Duodenal mucosa (tissue), 2 donors: Measurements from ENCODE around the gene BRAT1.

Source experiments
- H3K27ac ChIP-seq: one replicate; pipeline ENCODE4 v1.7.0; 2013; ENCODE audit warnings: low read depth, low read length
- H3K27me3 ChIP-seq, 2 donors: one replicate each; pipeline ENCODE4 v1.7.0; 2013; ENCODE audit warnings: low read length in 2 of 2, control low read depth in 1 of 2; ENCODE audit not compliant: insufficient read depth in 2 of 2, control insufficient read depth in 1 of 2
- H3K36me3 ChIP-seq, 2 donors: one replicate each; pipeline ENCODE4 v1.7.0; 2013; ENCODE audit warnings: low read length in 2 of 2, control low read depth in 1 of 2; ENCODE audit not compliant: insufficient read depth in 2 of 2, control insufficient read depth in 1 of 2
- H3K4me1 ChIP-seq, 2 donors: one replicate each; pipeline ENCODE4 v1.7.0; 2013; ENCODE audit warnings: low read length in 2 of 2, control low read depth in 1 of 2; ENCODE audit not compliant: insufficient read depth in 2 of 2, control insufficient read depth in 1 of 2
- H3K4me3 ChIP-seq, 2 donors: one replicate each; pipeline ENCODE4 v1.7.0; 2013; ENCODE audit warnings: low read length in 2 of 2, low read depth in 1 of 2
- H3K9ac ChIP-seq, 2 donors: one replicate each; pipeline ENCODE4 v1.7.0; 2013; ENCODE audit warnings: low read length in 2 of 2, low read depth in 1 of 2
- H3K9me3 ChIP-seq, 2 donors: one replicate each; pipeline ENCODE4 v1.7.0; 2013; ENCODE audit warnings: low read length in 2 of 2, control low read depth in 1 of 2; ENCODE audit not compliant: control insufficient read depth in 1 of 2

Gene BRAT1

DNA sequence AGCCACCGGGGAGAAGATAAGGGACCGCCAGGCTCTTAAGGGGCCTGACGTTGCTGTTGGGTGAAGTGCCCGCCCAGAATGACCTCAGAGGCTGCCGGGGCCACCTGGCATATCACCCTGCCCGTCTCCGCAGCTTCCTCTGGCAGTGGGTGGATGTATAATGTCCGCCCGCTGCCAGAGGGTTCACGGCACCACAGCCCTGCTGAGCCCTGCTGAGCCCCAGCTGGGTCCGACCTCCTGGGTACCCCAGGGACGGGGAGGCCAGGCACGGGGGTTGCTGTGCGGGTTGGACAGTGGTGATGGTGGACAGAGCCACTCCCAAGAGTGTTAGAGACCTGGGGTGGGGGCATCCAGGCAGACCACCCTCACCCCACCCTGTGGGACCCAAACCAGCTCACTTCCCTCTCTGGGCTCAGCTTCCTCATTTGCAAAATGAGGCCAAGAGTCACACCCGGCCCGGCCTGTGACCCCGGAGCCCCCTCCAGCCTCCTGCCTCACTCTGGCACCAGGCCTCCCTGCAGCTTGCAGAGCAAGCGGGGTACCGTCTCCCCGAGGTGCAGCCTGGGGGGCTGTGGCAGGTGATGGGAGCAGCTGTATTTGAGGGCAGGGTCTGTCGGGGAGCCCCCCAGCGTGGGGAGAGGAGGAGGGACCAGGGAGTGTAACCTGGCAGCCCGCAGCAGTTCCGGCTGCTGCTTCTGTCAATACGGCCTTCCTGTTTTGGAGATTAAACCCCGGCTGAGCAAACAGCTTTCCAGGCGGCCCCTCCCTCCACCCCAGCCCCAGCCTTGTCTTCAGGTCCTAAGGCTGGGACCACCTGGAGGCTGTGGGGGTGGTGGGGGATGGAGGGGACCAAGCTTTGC is 44.2 kb downstream of the BRAT1 start:
- no peaks in the 10 kb centered on the region for H3K36me3 ChIP-seq
- H3K9ac ChIP-seq: peak overlapping the region; percentile 10 to 43
- H3K4me1 ChIP-seq: peaks cover 20 to 39% of the 10 kb centered on the region in 2 donors
- no peaks in the 10 kb centered on the region for H3K9me3 ChIP-seq
- H3K27ac ChIP-seq: peak overlapping the region; percentile 50
- peak overlapping the region; percentile 23 to 46 for H3K4me3 ChIP-seq
- no peaks in the 10 kb centered on the region for H3K27me3 ChIP-seq

DNA sequence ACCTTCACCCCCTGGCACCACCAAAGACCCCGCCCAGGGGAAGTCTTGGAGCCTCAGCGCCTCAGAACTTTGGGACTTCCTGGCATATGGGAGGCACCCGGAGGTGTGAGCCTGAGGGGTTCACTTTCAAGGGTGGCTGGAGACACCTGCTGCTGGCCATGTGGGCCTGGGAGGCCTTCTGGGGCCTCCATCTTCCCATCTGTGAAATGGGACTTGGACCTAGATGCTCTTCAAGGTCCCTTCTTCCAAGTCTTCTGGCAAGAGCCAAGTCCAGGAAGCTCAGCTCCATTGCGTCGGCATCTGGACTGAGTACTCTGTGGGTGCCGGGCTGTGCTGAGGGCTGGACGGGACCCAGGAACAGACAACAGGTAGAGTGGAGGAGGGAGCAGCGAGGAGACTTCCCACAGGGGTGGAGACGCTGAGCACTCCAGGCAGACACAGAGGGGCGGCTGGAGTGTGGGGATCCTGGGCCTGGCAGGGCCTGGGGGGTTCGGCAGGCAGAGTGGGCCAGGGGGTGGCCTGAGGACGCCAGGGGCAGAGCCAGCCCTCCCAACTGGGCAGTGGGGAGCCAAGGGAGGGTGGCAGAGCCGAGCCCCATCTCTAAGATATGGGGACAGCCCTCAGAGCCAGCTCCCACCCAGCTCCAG is 45.1 kb downstream of the BRAT1 start:
- H3K9me3 ChIP-seq: no peaks in the 10 kb centered on the region

GRCh38 chr7:2509298-2509906 is 45.9 kb downstream of the BRAT1 start:
- Histone ChIP-seq H3K27me3 (no peaks in the 10 kb centered on the region), H3K9ac (no peak overlapping the region), H3K27ac (no peak overlapping the region), H3K9me3 (no peaks in the 10 kb centered on the region), H3K4me1 (peaks cover 20 to 39% of the 10 kb centered on the region in 2 donors), H3K4me3 (no peak overlapping the region), H3K36me3 (no peaks in the 10 kb centered on the region)

More for the DNA sequence above, 45.1 kb downstream of the BRAT1 start:
- Histone ChIP-seq H3K36me3 (no peaks in the 10 kb centered on the region), H3K4me3 (no peak overlapping the region), H3K27me3 (no peaks in the 10 kb centered on the region), H3K9ac (peak overlapping the region in 1 of 2 donors; percentile 10), H3K4me1 (peaks cover 20 to 39% of the 10 kb centered on the region in 2 donors), H3K27ac (peak overlapping the region; percentile 25)

GRCh38 chr7:2508327-2509215 is 46.8 kb downstream of the BRAT1 start:
- Histone ChIP-seq H3K36me3 (no peaks in the 10 kb centered on the region), H3K4me3 (peak overlapping the region in 1 of 2 donors; percentile 4), H3K27me3 (no peaks in the 10 kb centered on the region), H3K4me1 (peaks cover 20 to 39% of the 10 kb centered on the region in 2 donors), H3K9me3 (no peaks in the 10 kb centered on the region), H3K9ac (no peak overlapping the region), H3K27ac (peak overlapping the region; percentile 42)

GRCh38 chr7:2507917-2508306 is 47.4 kb downstream of the BRAT1 start:
- Histone ChIP-seq H3K27me3 (no peaks in the 10 kb centered on the region), H3K4me1 (peaks cover 20 to 39% of the 10 kb centered on the region in 2 donors), H3K9ac (no peak overlapping the region), H3K9me3 (no peaks in the 10 kb centered on the region), H3K36me3 (no peaks in the 10 kb centered on the region), H3K27ac (no peak overlapping the region), H3K4me3 (no peak overlapping the region)

- Histone ChIP-seq H3K9ac (no peak overlapping the region), H3K4me3 (no peak overlapping the region), H3K27ac (no peak overlapping the region), H3K27me3 (no peaks in the 10 kb centered on the region), H3K9me3 (no peaks in the 10 kb centered on the region), H3K4me1 (peaks cover 19 to 34% of the 10 kb centered on the region in 2 donors), H3K36me3 (no peaks in the 10 kb centered on the region)
Measured at GRCh38 chr7:2507208-2507916, 48.0 kb downstream of the BRAT1 start.

DNA sequence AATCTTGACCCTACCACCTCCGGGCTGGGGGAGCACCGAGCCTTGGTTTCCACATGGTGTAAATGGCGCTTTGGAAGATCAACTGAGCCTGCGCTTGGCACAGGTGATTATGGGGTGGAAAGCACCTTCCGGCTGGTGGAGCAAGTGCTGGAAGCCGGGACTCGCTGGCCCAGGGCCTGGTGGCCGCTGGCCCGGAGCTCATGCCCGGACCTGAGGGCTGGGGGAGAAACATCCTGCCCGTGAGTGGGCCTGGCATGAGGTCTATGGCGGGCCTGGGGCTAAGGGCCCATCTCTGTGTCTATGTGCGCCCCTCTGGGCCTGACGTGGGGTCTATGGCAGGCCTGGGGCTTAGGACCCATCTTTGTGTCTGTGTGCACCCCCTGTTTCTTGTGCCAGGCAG is 49.9 kb downstream of the BRAT1 start:
- no peak overlapping the region for H3K27ac ChIP-seq
- H3K4me1 ChIP-seq: peaks cover 1 to 15% of the 10 kb centered on the region in 2 donors
- no peak overlapping the region for H3K9ac ChIP-seq
- no peaks in the 10 kb centered on the region for H3K9me3 ChIP-seq
- no peaks in the 10 kb centered on the region for H3K36me3 ChIP-seq
- no peaks in the 10 kb centered on the region for H3K27me3 ChIP-seq
- no peak overlapping the region for H3K4me3 ChIP-seq

DNA sequence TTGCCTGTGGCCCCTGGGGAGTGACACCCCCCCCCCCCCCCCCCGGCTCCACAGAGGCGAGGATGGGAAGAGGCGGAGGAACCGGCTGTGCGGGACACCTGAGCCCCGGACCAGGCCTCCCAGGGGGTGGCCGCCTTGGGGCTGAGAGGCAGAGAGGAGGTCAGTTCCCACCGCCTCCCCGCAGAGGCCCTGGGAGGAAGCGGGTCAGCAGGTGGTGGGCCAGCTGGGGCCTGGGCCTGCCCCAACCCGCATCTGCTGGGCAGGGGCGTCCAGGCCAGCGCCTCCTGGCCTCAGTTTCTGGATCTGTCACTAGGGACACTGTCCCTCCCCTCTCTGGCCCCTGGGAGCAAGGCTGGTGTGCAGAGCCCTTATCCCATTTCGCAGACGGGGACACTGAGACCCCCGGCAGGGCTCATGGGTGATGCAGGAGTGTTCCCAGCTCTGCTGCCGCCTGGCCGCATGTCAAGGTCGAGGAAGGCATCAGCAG is 50.4 kb downstream of the BRAT1 start:
- Histone ChIP-seq H3K4me3 (no peak overlapping the region), H3K9me3 (no peaks in the 10 kb centered on the region)

More for the DNA sequence above, 50.4 kb downstream of the BRAT1 start:
- H3K27me3 ChIP-seq: no peaks in the 10 kb centered on the region
- H3K4me1 ChIP-seq: peaks cover 0 to 14% of the 10 kb centered on the region in 2 donors
- H3K36me3 ChIP-seq: no peaks in the 10 kb centered on the region
- no peak overlapping the region for H3K27ac ChIP-seq
- no peak overlapping the region for H3K9ac ChIP-seq
